ENCODE results near the gene SRSF6.

GRCh38 chr20:43438578-43439316, 18.9 kb upstream of the SRSF6 start:
- no peak for TF ChIP-seq POLR2A (IDR thresholded peaks at IDR 0.05)
- no peak for TF ChIP-seq CTCF (IDR thresholded peaks at IDR 0.05)
